NCI-H2107 treated with DMSO at 0.1 percent for 48 hours (cell line): ENCODE results near the gene GRID1.

Experiments
- DNase-seq: peaks from one replicate; lab custom pipeline; 2025; ENCODE audit not compliant: unreplicated experiment; lab: John Stamatoyannopoulos, UW

GRID1 gene

DNA sequence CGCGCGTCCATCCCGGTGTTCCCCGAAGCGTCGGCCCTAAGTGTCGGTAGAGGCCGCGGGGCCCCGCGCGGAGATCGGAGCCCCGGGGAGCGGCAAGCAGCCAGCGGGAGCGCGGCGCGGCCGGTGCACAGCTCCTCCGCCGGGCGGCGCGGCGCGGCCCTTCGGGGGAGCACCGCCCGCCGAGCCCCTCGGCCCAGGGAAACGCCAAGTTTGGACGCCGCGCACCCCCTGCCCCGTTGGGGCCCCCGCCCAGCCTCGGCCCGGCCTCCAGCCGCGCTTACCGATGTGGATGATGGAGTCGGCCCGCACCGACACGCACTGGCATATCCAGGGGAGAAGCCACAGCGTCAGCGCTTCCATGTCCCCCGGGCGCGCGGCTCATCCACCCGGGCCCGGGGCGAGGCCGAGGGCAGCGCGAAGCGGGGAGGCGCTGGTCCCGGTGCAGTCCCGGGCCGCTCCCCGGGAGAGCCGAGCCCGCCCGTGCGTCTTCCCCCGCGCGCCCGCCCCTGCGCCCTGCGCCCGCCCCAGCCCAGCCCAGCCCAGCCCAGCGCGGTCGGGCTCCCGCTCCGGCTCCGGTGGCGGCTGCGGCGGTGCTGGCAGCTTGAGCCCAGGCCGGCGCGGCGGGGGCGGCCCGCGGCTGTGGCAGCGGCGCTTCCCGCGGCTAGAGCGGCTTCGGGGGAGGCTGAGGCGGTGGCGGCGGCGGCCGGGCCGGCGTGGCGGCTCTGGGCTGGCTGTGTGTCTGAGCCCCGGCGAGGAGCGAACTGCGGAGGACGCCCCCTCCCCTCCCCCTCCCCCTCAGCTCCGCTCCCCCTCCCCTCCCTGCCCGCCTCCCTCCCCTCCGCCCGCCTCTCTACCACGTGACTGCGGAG, at the start of gene GRID1:
Gene GRID1, minus strand, starts transcription at position 763 of the 869 bp plus-strand sequence.
- no peak for DNase-seq

DNA sequence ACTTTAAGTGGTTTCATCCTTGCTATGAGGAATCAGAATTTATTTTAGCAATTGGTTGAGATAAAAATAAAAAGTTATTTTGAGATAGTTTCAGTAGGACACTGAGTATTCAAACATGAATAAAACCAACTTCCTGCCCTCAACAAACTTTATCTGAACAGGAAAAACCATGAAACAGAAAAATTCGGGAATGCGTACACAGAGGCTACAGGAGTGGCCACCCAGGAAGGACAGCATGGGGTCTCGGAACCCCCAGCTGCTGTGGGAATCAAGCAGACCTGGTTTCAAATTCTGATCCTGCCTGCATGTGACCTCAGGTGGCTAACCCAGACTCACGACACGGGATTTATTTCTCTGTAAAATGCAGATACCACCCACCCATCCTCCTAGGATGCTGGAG, 49.0 kb upstream of the GRID1 start:
- no peak for DNase-seq

DNA sequence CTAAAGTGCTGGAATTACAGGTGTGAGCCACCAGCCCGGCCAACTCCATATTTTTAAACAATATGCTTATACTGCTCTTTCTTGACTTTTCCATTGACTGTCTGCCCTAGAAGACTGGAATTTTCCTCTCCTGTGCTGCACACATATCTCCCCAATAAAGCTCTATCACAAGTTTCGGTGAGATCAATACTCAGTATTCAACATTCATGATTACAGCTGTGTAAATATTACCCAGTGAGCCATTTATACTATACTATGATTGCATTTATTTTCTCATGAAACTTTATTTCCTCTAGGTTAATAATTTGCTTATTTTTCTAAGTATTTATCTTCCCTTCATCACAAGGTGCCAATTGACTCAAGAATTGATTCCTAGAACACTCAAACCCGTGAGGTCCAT, 48.5 kb upstream of the GRID1 start:
- no peak for DNase-seq

DNA sequence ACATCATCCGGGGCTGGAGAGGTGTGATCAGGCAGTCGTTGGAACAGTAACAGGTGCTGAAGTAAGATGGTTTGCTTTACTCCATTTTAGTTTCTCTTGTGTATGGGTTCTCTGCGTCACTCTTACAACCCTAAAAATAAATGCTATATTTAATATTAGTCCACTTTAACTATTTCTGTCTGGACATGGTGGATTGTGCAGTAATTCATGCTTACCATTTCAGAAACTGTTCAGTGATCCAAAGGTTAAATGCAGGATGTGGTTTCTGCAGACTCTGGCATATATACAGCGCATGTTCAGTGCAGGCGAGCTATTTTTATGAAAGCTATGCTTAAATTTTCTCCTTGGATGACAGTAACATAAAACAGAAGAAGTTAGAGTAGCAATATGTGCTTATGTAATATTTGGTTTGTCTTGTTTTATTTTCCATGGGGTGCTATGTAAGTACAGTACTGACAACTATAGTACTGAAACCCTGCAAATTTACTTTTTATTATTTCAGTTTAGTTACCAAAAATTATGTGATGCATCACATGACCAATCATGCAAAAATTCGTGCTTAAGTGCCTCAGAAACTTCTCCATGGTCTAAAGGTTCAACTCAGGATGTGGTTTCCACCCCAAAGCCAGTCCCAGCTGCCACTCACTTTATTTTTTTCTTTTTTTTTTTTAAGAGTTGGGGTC, 46.6 kb upstream of the GRID1 start:
- no peak for DNase-seq

DNA sequence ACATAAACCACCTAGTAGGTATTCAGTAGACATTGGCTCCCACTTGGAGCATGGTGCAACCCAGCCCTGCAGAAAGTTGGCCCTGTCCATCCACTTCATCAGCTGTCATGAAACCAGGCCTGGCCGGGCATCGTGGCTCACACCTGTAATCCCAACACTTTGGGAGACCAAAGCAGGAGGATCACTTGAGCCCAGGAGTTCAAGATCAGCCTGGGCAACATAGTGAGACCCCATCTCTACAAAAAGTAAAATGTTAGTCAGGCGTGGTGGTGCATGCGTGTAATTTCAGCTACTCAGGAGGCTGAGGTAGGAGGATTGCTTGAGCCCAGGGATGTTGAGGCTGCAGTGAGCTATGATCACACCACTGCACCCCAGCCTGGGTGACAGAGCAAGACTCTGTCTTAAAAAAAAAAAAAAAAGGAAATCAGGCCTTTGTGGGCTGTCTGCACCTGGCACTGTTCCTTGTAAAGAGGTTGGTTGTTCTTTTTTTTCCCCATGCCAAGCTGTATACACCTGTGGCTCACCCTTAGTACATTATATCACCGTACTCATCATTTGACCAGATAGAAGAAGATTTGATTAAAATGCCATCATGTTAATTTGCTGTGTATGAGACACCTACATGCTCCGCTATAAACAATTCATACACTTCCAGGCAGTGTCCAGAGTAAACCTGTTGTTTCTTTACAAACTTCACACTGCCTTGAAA, 45.4 kb upstream of the GRID1 start:
- no peak for DNase-seq

DNA sequence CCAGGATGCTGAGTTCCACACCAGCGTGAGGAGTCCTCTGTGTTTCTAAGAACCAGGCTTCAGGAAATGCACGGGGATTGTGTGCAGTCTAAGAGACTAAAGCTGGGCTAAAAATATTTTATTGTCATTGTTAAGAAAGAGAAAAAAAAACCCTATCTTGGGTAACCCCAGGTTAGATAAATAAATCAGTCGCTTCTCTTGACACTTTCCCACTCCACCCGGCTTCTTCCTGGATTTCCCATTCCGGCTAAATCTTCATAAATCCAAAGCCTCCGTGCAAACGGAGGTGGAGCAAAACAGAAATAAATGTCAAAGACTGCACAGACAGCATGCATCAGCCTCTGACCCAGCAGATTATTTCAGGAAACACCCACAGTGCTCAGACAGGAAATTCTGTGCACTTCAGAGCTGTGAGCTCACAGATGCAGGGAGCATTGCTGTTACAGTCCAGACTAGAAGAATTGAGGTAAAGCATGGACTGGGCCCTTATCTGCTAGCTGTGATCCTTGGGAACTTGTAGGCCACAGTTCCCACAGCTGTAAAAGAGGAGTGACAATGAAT, 44.8 kb upstream of the GRID1 start:
- DNase-seq = no peak

DNA sequence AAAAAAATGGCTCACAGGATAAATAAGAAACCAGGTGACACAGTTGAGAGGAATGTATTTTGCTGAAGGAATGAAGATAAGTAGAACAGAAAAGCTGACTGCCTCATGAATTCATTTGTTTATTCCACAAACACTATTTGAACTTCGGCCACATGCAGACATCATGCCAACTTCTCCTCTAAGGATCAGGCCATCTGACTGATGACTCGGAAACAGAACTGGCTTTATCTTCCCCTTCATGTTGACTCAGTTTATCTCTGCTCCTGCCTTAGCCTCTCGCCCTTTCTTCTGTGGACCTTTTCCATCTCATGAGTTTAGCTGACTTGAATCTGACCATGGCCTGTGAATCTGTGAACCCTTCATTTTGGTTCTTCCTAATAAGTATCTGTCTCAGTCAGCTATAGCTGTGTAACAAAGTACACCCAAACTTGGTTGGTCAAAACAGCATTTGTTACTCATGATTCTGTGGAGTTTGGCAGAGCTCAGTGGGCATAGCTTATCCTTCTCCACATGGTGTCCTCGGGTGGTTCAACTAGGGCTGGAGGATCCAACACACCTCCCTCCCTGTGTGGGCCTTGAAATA, 44.0 kb upstream of the GRID1 start:
- DNase-seq = no peak

DNA sequence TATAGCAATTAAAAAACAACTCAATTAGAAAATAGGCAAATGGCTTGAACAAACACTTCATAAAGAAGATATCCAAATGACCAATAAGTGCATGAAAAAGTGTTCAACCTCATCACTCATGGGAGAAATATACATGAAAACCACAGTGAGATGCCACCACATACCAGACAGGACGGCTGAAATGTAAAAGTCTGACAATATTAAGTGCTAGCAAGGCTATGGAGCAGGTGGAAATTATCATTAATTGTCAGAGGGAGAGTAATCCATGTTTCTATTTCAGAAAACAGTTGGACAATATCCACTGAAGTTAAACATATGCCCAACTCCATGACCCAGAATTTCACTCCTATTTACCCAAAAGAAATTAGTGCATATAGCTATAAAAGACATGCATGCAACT, 42.6 kb upstream of the GRID1 start:
- DNase-seq = no peak

DNA sequence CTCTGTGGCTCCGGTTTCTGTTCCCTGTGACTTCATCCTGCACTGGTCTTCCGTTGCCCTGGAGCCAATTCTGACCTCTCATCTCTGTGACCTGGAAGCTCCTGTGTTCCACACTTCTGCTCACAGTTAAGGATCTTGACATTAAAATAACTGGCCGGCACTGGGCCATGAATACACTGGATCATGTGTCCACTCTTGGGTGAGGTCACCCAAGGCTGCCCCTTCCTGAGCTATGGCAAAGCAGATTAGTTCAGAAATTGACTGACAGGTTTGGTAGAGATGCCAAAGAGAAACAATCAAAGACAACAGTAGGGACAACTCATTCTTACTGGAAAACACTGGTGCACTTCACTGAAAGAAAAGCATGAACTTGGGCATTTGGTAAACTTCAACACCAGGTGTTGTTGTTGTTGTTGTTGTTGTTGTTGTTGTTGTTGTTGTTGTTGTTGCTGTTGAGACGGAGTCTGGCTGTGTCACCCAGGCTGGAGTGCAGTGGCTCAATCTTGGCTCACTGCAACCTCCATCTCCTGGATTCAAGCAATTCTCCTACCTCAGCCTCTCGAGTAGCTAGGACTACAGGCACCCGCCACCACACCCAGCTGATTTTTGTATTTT, 36.7 kb upstream of the GRID1 start:
- no peak for DNase-seq

DNA sequence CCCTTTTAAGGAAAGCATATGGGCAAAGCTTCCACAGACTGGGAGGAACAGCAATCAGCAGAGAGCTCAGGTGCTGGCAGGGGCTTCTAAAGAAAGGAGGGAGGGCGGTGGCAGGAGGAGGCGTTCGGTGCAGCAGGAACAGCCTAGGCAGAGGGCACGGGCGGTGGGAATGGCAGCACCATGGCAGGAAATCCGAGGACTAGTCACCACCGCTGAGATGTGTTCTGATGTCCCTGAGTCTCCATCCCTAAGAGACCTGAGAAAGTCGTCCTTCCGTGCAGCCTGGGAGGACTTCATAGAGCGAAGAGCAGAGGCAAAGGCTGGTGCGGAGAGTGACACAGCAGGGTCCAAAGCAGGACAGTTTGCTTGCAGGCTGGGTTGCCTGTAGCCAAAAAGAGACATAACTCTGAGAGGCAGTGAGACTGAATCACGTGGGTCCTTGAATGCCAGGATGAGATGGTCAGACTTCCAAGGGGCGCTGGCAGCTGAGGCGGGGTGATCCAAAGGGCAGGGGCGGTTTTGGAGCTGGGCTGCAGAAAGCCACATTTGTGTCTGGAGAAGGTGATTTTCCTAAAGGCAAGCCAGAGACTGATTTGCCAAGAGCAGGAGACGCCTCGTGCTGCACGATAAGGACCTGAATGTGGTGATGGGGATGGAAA, 35.8 kb upstream of the GRID1 start:
- no peak for DNase-seq

DNA sequence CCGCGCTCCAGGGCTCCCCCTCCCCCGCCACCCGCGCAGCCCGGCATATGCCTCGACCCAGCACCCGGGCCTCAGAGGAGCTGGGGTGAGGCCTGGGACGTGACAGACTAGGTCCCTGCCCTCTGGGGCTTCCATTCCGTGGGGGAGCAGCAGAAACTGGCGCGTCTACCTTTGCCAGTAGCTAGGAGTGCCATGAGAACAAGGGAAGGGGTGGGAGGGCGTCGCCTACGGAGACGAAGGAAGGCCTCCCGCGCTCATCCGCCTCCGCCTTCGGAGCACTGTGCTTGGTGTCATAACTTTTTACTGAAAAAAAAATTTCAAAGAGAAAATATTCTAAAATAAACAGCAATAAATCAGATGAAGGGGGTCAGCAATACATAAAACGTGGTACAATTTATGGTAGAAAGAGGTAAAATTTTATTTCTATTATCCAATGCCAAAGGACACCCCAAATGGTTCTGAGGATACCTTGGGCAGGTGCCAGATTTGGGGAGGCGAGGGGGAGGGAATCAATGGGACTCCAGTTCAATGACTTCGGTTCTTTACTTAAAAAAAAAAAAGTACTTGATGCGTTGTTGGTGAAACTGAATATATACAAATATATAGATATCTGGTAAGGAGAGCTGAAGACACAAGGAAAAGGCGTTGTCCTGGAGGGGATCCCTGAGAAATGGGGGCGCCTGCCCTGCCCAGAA, 35.1 kb upstream of the GRID1 start:
- DNase-seq = no peak

DNA sequence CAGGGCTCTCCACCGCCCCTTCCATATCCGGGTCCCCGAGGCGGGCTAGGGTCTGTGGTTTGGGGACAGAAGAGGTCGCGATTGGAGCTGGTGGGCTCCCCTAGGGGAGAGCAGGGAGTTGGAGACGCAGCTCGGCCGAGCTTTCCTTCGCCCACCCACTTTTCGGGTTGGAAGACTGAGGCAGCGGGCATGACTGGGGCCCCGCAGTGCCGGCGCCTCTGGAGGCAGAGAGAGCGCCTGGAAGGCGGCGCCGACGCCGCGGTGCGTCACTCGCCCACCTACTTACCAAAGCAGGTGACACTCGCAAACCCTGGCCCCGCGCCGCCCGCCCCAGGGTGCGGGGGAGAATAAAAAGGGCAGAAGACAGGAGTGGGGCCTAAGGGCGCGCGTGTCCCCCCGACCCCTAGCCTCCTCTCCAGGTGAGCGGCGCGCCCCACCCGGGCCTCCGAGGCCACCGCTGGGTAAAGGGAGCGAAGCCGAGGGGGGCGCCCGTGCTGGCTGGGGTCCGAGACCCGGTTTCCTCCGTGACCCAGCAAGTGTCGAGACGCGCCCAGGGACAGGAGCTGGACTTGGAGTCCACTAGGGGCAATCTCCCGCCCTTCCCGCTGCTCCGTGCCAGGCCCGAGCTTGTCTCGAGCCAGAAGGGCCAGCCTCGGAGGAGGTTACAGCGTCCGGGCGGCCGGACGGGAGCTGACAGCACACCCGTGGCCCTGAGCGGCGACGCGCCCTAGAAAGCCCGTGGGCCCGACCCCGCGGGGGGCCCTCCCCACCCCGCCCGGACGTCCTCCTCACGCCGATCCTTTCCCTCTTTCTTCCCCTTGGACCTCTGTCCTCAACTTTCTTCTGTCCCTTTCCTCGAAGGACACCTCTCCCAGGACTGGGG, 34.4 kb upstream of the GRID1 start:
- DNase-seq = no peak

DNA sequence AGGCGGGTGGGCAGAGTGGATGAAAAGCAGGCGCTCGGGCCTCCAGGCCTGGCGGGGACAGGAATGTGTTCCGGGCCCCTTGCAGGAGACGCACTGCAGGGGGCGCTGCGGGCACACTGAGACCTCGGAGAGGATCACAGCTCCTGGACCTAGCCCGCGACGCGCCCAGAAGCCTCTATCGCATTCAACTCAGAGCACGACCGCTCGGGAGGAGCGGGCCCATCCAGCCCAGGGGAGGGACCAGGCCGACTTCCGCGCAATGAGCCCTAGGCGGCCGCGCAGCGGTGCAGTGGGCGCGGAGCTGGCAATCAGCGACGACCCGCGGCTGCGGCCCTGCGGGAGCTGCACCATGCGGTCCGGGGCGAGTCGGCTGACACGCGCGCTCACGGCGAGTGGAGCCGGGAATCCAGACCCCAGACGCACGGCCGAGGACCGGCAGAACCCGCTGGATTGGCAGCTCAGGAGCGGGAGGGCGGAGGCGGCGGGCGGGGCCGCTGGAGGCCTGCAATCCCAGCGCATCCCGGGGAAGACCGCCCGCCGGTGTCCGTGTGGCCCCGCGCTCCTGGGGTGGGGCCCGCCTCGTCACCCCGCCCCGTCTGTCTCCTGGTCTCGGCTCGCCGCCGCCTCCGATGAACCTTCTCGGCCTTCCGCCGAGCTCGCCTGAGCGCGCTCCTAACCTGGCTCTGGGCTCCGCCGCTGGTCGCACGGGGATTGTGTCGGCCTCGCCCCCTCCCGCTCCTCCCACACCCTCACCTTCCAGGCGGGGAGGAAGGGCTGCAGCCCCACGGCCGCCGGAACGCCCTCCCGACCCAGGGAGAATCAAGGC, 33.5 kb upstream of the GRID1 start:
- DNase-seq = peak; percentile 42

DNA sequence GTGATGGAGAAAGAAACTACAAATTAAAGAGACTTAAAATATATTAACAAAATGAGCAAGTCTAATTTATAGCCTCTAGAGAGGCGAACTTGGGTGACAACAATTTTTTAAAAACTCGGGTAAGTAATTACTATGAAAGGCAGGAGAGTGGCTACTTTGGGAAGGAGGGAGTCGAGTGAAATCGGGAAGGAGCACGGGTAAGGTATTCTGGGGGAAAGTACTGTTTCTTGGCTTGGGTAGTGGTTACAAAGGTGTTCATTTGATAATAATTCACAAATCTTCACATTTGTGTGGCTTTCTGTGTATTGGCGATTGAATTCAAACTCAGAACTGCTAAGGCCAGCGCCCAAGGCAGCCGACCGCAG, 32.9 kb upstream of the GRID1 start:
- DNase-seq = no peak

DNA sequence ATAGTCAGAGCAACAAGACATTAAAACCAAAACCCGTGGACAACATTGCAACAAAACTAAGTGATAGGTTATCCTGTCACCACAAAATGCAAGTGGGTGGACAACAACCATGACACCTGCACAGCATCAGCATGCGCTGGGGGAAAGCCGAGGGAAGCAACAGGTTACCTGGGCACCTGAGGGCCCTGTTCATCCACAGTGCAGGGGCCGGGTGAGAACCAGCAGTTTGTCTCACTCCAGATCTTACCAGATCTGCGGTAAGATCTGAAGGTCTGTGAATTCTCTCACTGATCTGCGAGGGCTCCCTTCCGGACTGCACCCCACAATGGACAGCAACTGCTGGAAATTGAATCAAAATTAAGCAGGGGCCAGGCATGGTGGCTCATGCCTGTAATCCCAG, 30.5 kb upstream of the GRID1 start:
- no peak for DNase-seq

DNA sequence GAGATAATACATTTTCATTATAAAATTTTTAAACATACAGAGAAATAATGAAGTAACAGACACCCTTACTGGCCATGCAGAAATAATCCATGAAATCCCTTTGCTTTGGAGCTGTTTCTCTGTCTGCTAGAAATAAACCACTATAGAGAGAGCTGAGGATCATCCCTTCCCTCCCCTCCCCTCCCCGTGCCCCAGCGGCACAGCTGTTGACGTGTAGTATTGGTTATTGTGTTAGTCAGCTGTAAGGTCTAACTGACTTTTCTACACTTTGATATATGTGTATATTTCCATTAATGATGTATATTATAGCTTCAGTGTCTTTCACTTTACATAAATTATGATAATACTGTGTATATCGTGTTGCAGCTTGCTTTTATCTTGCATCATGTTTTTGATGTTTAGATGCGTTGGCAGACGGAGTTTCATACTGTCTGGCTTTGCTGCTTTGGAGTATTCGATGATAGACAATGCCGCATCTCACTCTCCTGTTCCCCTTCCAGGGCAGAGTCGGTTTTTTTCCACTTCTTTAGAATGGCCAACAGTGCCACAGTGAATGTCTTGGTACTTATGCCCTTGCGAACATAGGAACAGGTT, 27.4 kb upstream of the GRID1 start:
- no peak for DNase-seq

DNA sequence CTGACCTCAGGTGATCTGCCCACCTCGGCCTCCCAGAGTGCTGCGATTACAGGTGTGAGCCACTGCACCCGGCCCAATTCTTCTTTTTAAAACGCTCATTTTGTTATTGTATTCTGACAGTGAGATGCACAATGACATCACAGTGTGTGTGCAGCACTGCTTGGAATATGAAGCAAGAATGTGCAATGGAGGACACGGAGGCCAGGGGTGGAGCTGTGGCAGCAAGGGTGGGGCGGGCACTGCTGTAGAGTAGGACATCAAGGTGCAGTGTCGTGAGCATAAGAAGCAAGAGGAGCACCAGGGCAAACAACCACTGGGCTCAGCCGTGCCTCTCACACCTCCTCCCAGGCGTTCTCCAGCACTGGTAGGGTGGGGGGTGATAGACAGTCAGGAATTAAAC, 26.8 kb upstream of the GRID1 start:
- no peak for DNase-seq

DNA sequence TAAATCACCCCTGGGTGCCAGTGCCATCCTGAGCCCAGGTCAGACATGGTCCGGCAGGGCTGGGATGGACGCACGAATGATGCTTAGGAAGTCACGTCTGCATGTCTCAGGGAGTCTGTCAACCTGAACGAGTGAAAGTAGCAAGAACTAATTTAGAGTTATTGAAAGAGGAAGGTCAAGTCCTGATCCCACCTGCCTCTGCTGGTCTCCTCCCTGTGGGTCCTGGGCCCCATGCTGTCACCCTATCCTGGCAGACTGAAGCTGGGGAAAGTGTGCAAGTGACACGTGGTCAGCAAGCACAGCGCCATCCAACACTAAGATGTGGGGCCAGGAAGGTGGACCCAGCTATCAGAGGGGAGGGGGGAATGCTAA, 26.1 kb upstream of the GRID1 start:
- DNase-seq = no peak
